GM12892 (cell line): Measurements from ENCODE around the gene MIEF2.

Experiments
- POLR2A ChIP-seq: IDR thresholded peaks from 2 replicates; pipeline ENCODE4 v1.6.1; 2011; ENCODE audit warnings: low read depth, low read length, control low read depth
- POLR2AphosphoS5 ChIP-seq: IDR thresholded peaks from 2 replicates; pipeline ENCODE4 v1.6.1; 2011; ENCODE audit warnings: low read depth, low read length, control low read depth
- TAF1 ChIP-seq: IDR thresholded peaks from 2 replicates; pipeline ENCODE4 v1.6.1; 2011; ENCODE audit warnings: low read depth, mild to moderate bottlenecking, control low read depth, low read length, borderline replicate concordance

- TF ChIP-seq POLR2A, result no peak
- TF ChIP-seq TAF1, result no peak
- TF ChIP-seq POLR2AphosphoS5, result no peak
These were observed 32.2 kb upstream of the MIEF2 start for GRCh38 chr17:18228176-18228682.
